SJCRH30 (cell line): Measurements from ENCODE around the gene SGPP2. TPM values are rescaled to one million over a fixed set of nuclear protein-coding genes. Genes with fewer than 3 reads are reported as not detected.
"Not testable (repeated sequence)": the region's sequence is repeated elsewhere in the genome, so short reads cannot be mapped to it uniquely, and the experiment has no call there.

Source experiments
- DNase-seq, 2 experiments: peaks; one replicate each; pipeline ENCODE4 v3.0.0-alpha.2; 2015 to 2020
- H3K27ac ChIP-seq: fragments of 250-450 bp; sonication (Bioruptor Pico); 2 replicates; pipeline ENCODE4 v1.5.1; 2020; ENCODE audit warnings: mild to moderate bottlenecking, moderate library complexity
- H3K27me3 ChIP-seq: fragments of 250-450 bp; sonication (Bioruptor Pico); 2 replicates; pipeline ENCODE4 v1.5.1; 2020; ENCODE audit warnings: mild to moderate bottlenecking, moderate library complexity
- H3K36me3 ChIP-seq: fragments of 250-450 bp; sonication (Bioruptor Pico); 2 replicates; pipeline ENCODE4 v1.5.1; 2020; ENCODE audit warnings: mild to moderate bottlenecking, moderate library complexity
- H3K4me1 ChIP-seq: fragments of 250-450 bp; sonication (Bioruptor Pico); 2 replicates; pipeline ENCODE4 v1.5.1; 2020; ENCODE audit warnings: mild to moderate bottlenecking, moderate library complexity
- H3K4me3 ChIP-seq: fragments of 250-450 bp; sonication (Bioruptor Pico); 2 replicates; pipeline ENCODE4 v1.5.1; 2020; ENCODE audit warnings: mild to moderate bottlenecking, moderate library complexity
- H3K9me3 ChIP-seq: fragments of 250-450 bp; sonication (Bioruptor Pico); replicated peaks from 2 replicates; pipeline ENCODE4 v1.5.1; 2020; ENCODE audit warnings: mild to moderate bottlenecking, moderate library complexity
- total RNA-seq: library from RNA; depleted of rRNA; stranded (reverse); fragments of >200 nt; shearing (Covaris generic); gene quantifications from 2 replicates; pipeline ENCODE4 v1.2.3, GENCODE V29; 2014

Gene SGPP2
- total RNA-seq, 1 experiment from 2014 or later: not detected

- Histone ChIP-seq H3K27me3 (no peaks in the 10 kb centered on the region), H3K9me3 (peaks cover 8% of the 10 kb centered on the region), H3K36me3 (no peaks in the 10 kb centered on the region), H3K4me3 (no peak overlapping the region), H3K27ac (no peak overlapping the region), H3K4me1 (peaks cover 15% of the 10 kb centered on the region)
- DNase-seq: no peak
Observed at GRCh38 chr2:222418739-222419138, 5.6 kb upstream of the SGPP2 start.

DNA sequence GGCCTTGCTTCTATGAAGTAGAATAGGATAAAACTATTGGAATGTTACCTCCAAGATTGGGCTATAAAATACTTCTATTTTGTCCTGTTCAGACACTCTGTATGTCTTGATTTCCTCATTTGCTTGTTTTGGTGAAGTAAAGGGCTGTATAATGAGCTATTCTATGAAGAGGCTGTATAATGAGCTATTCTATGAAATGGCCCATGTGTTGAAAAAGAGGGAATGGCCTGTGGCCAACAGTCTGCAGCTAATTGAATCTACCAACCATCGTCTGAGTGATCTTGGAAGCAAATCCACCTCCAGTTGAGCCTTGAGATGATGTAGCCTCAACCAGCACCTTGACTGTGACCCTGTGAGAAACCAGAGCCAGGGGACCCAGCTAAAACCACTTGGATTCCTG is 3.8 kb upstream of the SGPP2 start:
- Histone ChIP-seq H3K27ac (no peak overlapping the region), H3K36me3 (no peaks in the 10 kb centered on the region)
- DNase-seq: no peak

GRCh38 chr2:222421626-222422025 is 2.7 kb upstream of the SGPP2 start:
- Histone ChIP-seq H3K27ac (no peak overlapping the region), H3K36me3 (no peaks in the 10 kb centered on the region), H3K9me3 (no peaks in the 10 kb centered on the region), H3K4me3 (no peak overlapping the region), H3K27me3 (no peaks in the 10 kb centered on the region), H3K4me1 (peaks cover 20% of the 10 kb centered on the region)
- DNase-seq: no peak

More for the DNA sequence above, 3.8 kb upstream of the SGPP2 start:
- Histone ChIP-seq H3K4me1 (peaks cover 16% of the 10 kb centered on the region), H3K27me3 (no peaks in the 10 kb centered on the region), H3K4me3 (no peak overlapping the region), H3K9me3 (no peaks in the 10 kb centered on the region; the same call in 1 of the 2 replicates)

- peaks cover 20% of the 10 kb centered on the region for H3K4me1 ChIP-seq
- no peaks in the 10 kb centered on the region for H3K27me3 ChIP-seq
- peak in 1 of 2 experiments; percentile 51 for DNase-seq
- no peaks in the 10 kb centered on the region for H3K36me3 ChIP-seq
- H3K9me3 ChIP-seq: no peaks in the 10 kb centered on the region
- H3K27ac ChIP-seq: no peak overlapping the region; the same call in 1 of the 2 replicates
- H3K4me3 ChIP-seq: no peak overlapping the region
Observed at GRCh38 chr2:222423186-222423585, 1.2 kb upstream of the SGPP2 start.

DNA sequence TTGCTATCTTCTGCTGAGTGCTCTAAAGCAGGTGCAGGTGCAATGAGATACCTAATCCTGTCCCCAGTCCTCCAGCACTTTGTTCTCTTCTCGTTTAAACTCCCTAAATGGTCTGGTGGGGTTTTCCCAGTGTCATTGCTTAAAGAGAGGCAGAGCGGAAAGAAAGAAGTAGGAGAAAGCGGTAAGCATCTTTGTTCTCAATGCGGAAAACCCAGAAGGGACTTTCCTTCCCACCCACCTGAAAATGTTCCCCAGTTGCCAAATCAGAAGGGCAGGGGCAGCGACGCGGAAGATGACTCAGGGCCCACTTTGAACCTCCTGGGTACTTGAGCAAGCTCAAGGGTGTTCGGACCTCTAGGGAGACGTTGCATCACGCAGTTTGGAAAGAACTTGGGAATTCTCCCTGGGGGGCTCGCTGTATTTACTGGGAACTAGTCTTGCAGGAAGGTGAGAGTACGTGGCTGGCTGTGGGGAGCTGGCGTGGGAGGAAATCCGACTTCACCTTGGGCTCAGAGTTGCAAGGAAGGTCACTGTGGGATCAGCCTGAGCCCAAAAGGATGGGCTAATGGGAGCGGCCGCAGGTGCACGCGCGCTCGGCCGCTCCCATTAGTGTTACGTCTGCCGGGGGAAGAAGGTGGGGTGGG is 589 bp upstream of the SGPP2 start:
- DNase-seq: no peak
- Histone ChIP-seq H3K27me3 (no peaks in the 10 kb centered on the region), H3K4me3 (no peak overlapping the region), H3K27ac (no peak overlapping the region), H3K4me1 (peaks cover 20% of the 10 kb centered on the region), H3K9me3 (no peaks in the 10 kb centered on the region), H3K36me3 (no peaks in the 10 kb centered on the region)

DNA sequence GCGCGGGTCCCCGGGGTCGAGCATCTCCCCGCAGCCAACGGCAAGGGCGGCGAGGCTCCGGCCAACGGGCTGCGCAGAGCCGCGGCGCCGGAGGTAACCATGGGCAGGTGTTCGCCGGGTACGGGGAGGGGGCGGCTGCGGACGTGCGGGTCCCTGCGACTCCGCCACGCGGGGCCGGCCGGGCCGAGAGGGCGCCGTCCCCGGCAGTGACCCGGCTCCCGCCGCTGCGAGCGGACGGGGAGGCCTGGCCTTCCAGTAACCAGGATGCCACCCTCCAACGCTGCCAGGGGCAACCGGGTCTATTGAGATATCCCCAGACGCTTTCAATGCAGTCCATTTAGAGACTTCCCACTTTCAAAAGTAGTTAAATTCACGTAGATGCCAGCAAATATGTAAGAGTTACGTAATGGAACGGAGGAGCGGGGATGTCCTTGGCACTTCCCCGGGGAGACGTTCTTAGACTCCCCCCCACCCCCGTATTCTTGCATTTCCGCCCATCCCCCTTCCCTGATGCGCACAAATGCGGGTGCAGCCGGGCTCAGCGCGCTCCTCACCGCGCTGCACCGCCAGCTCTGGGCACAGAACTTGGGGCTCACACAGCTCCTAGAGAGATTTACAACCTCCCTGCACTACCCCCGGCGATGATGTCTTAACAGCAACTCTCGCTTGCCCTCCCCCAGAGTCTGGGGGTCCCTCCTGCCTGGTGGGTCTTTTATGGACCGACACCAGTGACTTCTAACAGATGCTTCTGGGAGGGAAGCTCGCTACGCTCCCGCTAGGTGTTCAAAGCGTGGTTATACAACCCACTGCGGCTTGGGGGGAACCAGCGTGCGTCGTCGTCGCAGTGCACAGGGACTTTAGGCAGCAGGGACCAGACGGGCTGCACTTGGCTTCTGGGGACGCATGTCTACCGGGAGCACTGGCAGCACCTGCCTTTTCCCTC is 657 bp downstream of the SGPP2 start:
- H3K36me3 ChIP-seq: no peaks in the 10 kb centered on the region
- DNase-seq: no peak
- no peak overlapping the region for H3K4me3 ChIP-seq
- peaks cover 20% of the 10 kb centered on the region for H3K4me1 ChIP-seq
- no peak overlapping the region for H3K27ac ChIP-seq
- H3K27me3 ChIP-seq: no peaks in the 10 kb centered on the region
- peaks cover 3% of the 10 kb centered on the region; the same call in 1 of the 2 replicates for H3K9me3 ChIP-seq

DNA sequence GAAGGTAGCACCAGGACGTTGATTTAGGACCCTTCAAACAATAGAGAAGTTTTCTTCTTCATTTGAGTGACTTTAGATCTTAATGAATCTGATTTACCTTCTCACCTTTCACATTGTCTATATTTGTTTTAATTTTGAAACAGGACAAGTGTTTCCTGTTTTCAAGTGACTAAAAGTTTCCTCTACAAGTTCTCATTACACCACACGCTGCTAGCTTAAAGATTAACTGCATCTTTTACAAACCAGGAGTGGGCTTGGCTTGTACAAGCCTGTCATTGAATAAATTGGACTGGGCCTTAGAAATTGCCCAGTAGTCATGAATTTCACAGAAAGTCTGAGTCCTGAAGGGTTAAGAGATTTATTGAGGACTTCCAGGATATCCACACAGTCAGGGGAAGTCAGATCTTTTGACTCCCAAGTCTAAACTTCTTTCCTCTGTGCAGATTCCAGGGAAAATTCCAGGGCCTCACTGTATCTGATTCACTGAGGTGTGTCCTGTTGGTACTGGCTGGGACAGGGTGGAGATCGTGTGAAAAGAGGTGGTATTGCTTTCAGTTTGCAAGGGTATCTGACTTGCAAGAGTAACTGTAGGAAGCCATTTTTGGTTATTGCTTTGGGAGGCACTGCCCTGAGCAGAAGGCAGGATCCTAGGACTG is 3.4 kb downstream of the SGPP2 start:
- H3K4me1 ChIP-seq: peaks cover 15% of the 10 kb centered on the region
- no peak overlapping the region for H3K27ac ChIP-seq
- no peaks in the 10 kb centered on the region for H3K36me3 ChIP-seq
- H3K27me3 ChIP-seq: no peaks in the 10 kb centered on the region
- DNase-seq: no peak
- peaks cover 3% of the 10 kb centered on the region; the same call in 1 of the 2 replicates for H3K9me3 ChIP-seq
- no peak overlapping the region for H3K4me3 ChIP-seq

DNA sequence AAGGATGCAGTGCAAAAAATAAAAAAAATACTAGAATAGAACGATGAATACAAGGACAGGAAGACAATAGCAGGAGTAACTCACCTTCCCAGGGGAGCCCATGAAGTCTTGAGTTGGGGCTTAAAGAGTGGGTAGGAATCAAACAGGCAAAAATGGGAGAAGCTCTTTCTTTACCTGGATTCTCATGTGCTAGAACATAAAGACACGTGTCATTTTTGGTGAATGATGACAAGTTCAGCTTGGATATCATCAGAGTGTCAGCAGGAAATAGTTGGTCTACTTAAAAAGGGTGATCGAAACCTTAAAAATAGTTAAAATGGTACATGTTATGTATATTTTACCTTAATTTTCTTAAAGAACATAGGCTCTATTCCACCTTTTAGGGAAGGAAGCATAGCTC is 5.7 kb downstream of the SGPP2 start:
- no peak for DNase-seq
- H3K36me3 ChIP-seq: no peaks in the 10 kb centered on the region
- H3K27ac ChIP-seq: no peak overlapping the region
- H3K27me3 ChIP-seq: no peaks in the 10 kb centered on the region
- H3K4me1 ChIP-seq: peaks cover 4% of the 10 kb centered on the region; the same call in 1 of the 2 replicates
- H3K4me3 ChIP-seq: no peak overlapping the region
- H3K9me3 ChIP-seq: peaks cover 3% of the 10 kb centered on the region; the same call in 1 of the 2 replicates

- peaks cover 4% of the 10 kb centered on the region; the same call in 1 of the 2 replicates for H3K4me1 ChIP-seq
- no peak for DNase-seq
- no peak overlapping the region for H3K4me3 ChIP-seq
- H3K9me3 ChIP-seq: peaks cover 3% of the 10 kb centered on the region; the same call in 1 of the 2 replicates
- H3K27ac ChIP-seq: no peak overlapping the region
- H3K27me3 ChIP-seq: no peaks in the 10 kb centered on the region
- no peaks in the 10 kb centered on the region for H3K36me3 ChIP-seq
Observed at GRCh38 chr2:222430681-222431080, 6.3 kb downstream of the SGPP2 start.

DNA sequence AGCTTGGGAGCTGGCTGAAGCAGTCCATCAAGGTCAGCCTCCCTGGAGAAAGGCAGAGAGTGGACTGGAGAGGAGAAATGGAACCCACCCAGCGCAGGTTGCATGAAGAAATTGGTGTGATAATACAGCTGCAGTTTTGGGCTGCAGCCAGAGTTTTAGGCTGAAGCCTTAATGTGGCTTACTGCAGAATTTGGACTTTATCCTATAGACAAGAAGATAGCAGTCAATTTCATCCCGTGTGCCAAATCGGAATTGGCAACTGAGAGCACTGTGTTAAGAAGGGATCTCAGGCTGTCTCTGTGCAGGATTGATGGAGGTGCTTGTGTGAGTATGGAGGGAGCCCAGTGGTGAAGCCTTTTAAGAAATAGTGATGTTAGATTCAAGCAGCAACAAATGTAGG is 7.5 kb downstream of the SGPP2 start:
- H3K36me3 ChIP-seq: no peaks in the 10 kb centered on the region
- DNase-seq: no peak

DNA sequence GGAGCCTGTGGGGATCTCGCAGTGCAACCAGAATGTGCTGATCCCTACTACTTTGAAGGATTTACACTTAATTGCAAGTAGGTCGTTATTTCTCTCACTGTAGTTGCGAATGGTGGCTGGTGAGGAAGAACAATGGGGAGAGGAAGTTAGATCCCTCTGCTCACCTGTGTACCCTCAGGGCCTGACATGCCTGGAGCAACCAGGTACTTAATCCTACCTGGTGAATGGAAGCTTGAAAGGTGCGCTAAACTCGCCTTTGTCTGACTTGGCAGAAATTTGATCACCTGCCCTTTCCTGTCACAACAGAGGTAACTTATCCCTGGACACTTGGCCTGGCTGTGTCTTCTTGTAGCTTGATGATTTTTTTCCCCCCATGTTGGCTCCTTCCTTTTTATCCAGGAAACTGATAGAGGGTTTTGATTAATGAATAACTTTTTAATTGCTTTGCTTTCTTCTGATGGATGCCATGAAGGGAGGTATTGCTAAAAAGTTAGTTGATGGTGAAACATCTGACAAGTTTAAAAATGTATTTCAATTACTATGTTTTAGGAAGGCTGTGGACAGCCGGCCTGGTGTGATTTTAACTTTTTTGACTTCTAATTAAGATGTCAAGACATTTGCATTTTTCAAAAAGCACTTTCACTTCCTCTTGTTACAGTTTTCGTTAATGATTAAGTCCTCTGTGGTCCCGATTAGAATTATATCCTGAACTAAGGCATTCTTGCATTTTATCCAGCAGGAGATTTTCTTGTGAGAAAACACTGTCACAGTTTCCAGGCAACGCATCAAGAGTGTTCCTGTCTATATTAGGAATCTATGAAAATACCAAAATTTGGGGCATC is 9.2 kb downstream of the SGPP2 start:
- no peaks in the 10 kb centered on the region for H3K36me3 ChIP-seq
- no peak overlapping the region for H3K4me3 ChIP-seq
- H3K4me1 ChIP-seq: no peaks in the 10 kb centered on the region
- no peak for DNase-seq
- peaks cover 3% of the 10 kb centered on the region; the same call in 1 of the 2 replicates for H3K9me3 ChIP-seq
- no peak overlapping the region for H3K27ac ChIP-seq
- no peaks in the 10 kb centered on the region for H3K27me3 ChIP-seq

More for the DNA sequence above, 7.5 kb downstream of the SGPP2 start:
- Histone ChIP-seq H3K4me1 (no peaks in the 10 kb centered on the region), H3K9me3 (peaks cover 3% of the 10 kb centered on the region; the same call in 1 of the 2 replicates), H3K4me3 (no peak overlapping the region), H3K27me3 (no peaks in the 10 kb centered on the region), H3K27ac (no peak overlapping the region)

- Histone ChIP-seq H3K36me3 (no peaks in the 10 kb centered on the region), H3K27ac (no peak overlapping the region), H3K4me3 (no peak overlapping the region), H3K27me3 (no peaks in the 10 kb centered on the region), H3K4me1 (no peaks in the 10 kb centered on the region), H3K9me3 (peaks cover 3% of the 10 kb centered on the region; the same call in 1 of the 2 replicates)
- DNase-seq: no peak
Observed at GRCh38 chr2:222434204-222434603, 9.9 kb downstream of the SGPP2 start.

DNA sequence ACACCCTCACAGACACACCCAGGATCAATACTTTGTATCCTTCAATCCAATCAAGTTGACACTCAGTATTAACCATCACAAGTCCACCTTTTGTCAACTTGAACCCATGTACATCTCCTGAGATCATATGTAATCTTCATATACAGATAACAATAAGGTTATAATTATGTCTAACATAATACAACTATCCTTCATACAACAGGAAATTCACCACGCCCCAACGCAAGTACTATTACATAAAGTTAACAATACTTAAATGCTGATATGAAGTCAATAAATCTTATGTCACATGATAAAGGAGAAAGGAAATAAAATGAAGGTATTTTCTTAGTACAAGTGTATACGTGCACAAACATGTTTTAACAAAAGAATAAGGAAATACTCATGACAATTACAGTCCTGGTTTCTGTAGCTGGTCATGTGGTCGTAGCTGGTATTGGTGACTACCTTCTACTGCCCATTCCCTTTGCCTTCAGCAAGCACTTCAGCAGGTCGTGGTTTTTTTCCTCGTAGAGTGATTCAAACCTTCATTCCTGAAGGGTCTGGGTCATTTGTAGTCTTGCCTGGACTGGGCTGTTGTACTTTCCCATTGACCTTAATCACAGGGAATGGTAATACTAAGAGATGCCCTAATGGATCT is 11.2 kb downstream of the SGPP2 start:
- not testable (repeated sequence) for H3K4me3 ChIP-seq, H3K9me3 ChIP-seq, H3K27me3 ChIP-seq, H3K36me3 ChIP-seq, DNase-seq, H3K4me1 ChIP-seq, H3K27ac ChIP-seq

- peaks cover 13% of the 10 kb centered on the region for H3K4me1 ChIP-seq
- no peaks in the 10 kb centered on the region for H3K9me3 ChIP-seq
- no peaks in the 10 kb centered on the region for H3K27me3 ChIP-seq
- no peak overlapping the region for H3K27ac ChIP-seq
- H3K36me3 ChIP-seq: no peaks in the 10 kb centered on the region
- H3K4me3 ChIP-seq: no peak overlapping the region
- no peak for DNase-seq
Observed at GRCh38 chr2:222436040-222436413, 11.7 kb downstream of the SGPP2 start.
